Measurements from ENCODE around the gene GRIN2C.

GRIN2C gene

DNA sequence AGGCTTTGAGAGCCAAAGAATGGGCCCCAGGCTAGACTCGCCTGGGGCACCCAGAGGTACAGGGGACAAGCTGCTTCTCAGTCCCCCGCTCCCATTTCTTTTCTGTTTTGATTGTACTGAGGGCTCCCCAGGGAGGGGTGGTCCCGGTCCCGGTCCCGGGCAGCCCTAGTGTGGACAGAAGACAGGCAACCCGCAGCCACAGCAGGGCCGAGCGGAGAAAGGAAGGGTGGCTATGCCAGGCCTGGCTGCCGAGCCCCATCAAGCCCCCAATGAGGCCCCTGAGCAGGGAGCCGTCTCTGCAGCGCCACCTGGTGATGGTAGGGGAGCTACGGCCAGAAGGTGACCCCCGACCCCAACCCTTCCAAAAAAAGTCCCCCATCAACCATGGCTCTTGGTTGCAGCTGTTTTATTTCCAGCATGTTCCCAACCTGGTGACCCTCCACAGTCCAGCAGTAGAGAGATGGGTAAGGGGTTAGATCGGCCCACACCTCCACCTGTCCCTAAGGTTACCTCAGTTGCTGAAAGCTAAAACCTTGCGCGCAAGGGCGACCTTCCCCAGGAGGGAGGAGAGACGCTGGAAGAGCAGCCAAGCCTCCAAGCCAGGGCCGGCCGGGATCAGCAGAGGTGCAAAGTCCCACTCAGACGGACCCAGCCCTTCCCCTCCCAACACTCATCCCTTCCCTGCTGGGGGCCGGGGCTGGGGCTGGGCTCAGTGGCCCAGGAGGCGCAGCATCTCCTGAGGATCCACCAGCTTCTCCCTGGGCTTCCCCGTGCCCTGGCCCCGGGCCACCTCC lies 2.6 kb upstream of the GRIN2C start:
- H3K4me2 ChIP-seq (ENCODE audit: low read length) = no peak overlapping the region
- peaks cover 8% of the 10 kb centered on the region; the same call in 1 of the 2 replicates for H3K27me3 ChIP-seq (ENCODE audit: low read depth, low read length)
- no peaks in the 10 kb centered on the region for H3K9me3 ChIP-seq (ENCODE audit: insufficient read depth, low read length)
- no peak overlapping the region for H3K4me3 ChIP-seq (ENCODE audit: low read length)
- TF ChIP-seq, protein P1, sequence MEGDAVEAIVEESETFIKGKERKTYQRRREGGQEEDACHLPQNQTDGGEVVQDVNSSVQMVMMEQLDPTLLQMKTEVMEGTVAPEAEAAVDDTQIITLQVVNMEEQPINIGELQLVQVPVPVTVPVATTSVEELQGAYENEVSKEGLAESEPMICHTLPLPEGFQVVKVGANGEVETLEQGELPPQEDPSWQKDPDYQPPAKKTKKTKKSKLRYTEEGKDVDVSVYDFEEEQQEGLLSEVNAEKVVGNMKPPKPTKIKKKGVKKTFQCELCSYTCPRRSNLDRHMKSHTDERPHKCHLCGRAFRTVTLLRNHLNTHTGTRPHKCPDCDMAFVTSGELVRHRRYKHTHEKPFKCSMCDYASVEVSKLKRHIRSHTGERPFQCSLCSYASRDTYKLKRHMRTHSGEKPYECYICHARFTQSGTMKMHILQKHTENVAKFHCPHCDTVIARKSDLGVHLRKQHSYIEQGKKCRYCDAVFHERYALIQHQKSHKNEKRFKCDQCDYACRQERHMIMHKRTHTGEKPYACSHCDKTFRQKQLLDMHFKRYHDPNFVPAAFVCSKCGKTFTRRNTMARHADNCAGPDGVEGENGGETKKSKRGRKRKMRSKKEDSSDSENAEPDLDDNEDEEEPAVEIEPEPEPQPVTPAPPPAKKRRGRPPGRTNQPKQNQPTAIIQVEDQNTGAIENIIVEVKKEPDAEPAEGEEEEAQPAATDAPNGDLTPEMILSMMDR (IDR thresholded peaks at IDR 0.05; ENCODE audit: low read depth, low read length) = peak; percentile 67
- no peak for TF ChIP-seq EZH2phosphoT487 (IDR thresholded peaks at IDR 0.05; ENCODE audit: low read depth)
- H4K20me1 ChIP-seq (ENCODE audit: insufficient read depth, low read length) = no peaks in the 10 kb centered on the region
- H3K36me3 ChIP-seq (replicated peaks; ENCODE audit: low read depth, low read length) = peaks cover 10% of the 10 kb centered on the region
- peaks cover 33% of the 10 kb centered on the region for H3K4me1 ChIP-seq (ENCODE audit: low read length)
- no peak overlapping the region for H3K9ac ChIP-seq (ENCODE audit: low read length)
- no peaks in the 10 kb centered on the region for H3K79me2 ChIP-seq (ENCODE audit: low read length)
- no peak overlapping the region for H3K27ac ChIP-seq (ENCODE audit: low read length)
- H2AFZ ChIP-seq (ENCODE audit: low read depth, low read length) = no peak overlapping the region

DNA sequence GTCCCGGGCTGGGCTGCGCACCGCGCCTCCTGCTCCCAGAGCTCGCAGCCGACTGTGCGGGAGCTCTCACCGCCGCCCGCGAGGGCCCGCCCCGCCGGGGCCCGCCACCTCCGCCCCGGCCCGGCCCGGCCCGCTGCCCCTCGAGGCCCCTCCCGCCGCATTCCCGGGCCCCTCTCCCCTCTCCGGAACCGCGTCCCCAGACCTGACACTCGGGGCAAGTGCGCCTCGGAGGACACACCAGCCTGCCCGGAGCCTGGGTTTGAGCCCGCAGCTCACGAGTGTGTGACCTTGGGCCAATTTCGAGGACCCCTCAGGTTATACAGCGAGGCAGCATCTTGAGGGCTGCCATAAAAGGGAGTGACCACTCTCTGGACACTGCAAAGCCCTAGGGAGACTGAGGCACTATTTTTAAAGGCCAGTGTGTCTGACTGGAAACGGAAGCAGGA lies 2.0 kb upstream of the GRIN2C start:
- H3K36me3 ChIP-seq (replicated peaks; ENCODE audit: low read depth, low read length) = peaks cover 10% of the 10 kb centered on the region
- H3K79me2 ChIP-seq (ENCODE audit: low read length) = no peaks in the 10 kb centered on the region
- no peak overlapping the region for H3K9ac ChIP-seq (ENCODE audit: low read length)
- H3K4me3 ChIP-seq (ENCODE audit: low read length) = no peak overlapping the region
- H3K27ac ChIP-seq (ENCODE audit: low read length) = no peak overlapping the region
- peaks cover 8% of the 10 kb centered on the region; the same call in 1 of the 2 replicates for H3K27me3 ChIP-seq (ENCODE audit: low read depth, low read length)
- H3K4me1 ChIP-seq (ENCODE audit: low read length) = peaks cover 32% of the 10 kb centered on the region
- no peak overlapping the region for H2AFZ ChIP-seq (ENCODE audit: low read depth, low read length)
- H3K4me2 ChIP-seq (ENCODE audit: low read length) = no peak overlapping the region
- no peaks in the 10 kb centered on the region for H4K20me1 ChIP-seq (ENCODE audit: insufficient read depth, low read length)
- TF ChIP-seq EZH2phosphoT487 (IDR thresholded peaks at IDR 0.05; ENCODE audit: low read depth) = no peak
- TF ChIP-seq, protein P1 (IDR thresholded peaks at IDR 0.05; ENCODE audit: low read depth, low read length) = no peak
- H3K9me3 ChIP-seq (ENCODE audit: insufficient read depth, low read length) = no peaks in the 10 kb centered on the region

DNA sequence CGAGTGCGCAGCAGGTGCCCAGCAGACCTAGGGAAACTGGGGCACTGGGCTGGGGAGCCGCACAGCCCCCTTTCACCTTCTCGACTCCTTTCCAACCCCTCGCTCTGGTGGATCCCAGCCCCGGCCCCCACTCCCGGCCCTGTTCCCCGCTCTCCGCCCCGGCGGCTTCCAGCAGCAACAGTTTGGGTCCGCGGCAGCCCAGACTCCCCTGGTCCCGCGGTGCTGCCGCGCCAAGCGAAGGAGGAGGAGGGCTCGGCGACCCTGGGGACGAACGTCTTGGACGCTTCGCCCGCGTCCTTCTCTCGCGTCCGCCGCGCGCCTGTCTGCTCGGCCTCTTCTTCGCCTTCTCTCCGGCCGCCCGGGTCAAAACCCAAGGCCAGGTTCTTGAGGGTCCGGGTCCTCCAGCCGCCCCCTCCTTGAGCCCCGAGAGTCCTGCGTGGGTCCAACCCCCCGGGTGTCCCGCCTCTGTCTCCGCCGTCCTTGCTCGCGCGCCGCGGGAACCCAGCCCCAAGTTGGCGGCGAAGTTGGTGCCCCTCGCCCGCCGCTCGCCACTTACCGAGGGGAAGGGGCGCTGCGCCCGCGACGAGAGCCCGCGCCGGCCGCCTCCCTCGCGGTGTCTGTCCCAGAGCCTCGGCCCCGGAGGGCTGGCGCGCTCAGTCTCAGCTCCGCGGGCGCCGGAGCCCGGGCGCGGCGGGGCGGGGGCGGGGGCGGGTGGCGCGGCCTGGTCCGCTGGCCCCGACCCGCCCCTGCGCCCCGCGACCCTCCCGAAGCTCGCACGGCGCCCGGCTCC lies 1.4 kb upstream of the GRIN2C start:
- TF ChIP-seq, protein P1 (IDR thresholded peaks at IDR 0.05; ENCODE audit: low read depth, low read length) = no peak
- no peak for TF ChIP-seq EZH2phosphoT487 (IDR thresholded peaks at IDR 0.05; ENCODE audit: low read depth)
- H3K9me3 ChIP-seq (ENCODE audit: insufficient read depth, low read length) = no peaks in the 10 kb centered on the region
- H3K36me3 ChIP-seq (replicated peaks; ENCODE audit: low read depth, low read length) = peaks cover 10% of the 10 kb centered on the region
- peaks cover 8% of the 10 kb centered on the region; the same call in 1 of the 2 replicates for H3K27me3 ChIP-seq (ENCODE audit: low read depth, low read length)
- no peak overlapping the region for H2AFZ ChIP-seq (ENCODE audit: low read depth, low read length)
- H3K4me2 ChIP-seq (ENCODE audit: low read length) = peak overlapping the region; percentile 76; the same call in 1 of the 2 replicates
- no peak overlapping the region for H3K27ac ChIP-seq (ENCODE audit: low read length)
- H3K9ac ChIP-seq (ENCODE audit: low read length) = no peak overlapping the region
- peaks cover 25% of the 10 kb centered on the region for H3K4me1 ChIP-seq (ENCODE audit: low read length)
- H3K79me2 ChIP-seq (ENCODE audit: low read length) = no peaks in the 10 kb centered on the region
- no peak overlapping the region; the same call in 1 of the 2 replicates for H3K4me3 ChIP-seq (ENCODE audit: low read length)
- H4K20me1 ChIP-seq (ENCODE audit: insufficient read depth, low read length) = no peaks in the 10 kb centered on the region

Measured in OCI-LY3 (cell line).